HG03025 (cell line): ENCODE results near the gene AMOTL2.

ENCODE experiments used
- ATAC-seq: cut with Tn5 transposase; IDR thresholded peaks from one replicate; pipeline ENCODE4 v1.9.1; 2021; ENCODE audit warnings: mild to moderate bottlenecking, moderate library complexity; ENCODE audit not compliant: unreplicated experiment, low FRiP score

Gene AMOTL2

DNA sequence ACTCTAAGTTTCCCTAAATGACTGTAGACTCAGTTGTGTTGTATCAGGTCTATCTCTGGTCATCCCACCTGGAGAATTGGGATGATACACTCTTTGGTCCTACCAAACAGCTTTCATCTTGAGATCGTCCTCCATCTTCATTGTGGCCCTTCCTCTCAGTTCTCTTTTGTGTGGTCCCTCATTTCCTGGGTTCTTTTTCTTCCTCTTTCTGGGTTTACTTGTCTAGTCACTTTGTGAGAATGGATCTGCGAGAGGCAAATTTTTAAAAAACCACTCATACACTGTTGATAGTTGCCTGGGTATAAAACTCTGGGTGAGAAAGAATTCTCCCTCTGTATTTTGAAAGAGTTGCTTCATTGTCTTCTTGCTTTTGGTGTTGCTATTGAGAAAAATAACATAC lies 6.0 kb upstream of the AMOTL2 start:
- no peak for ATAC-seq

DNA sequence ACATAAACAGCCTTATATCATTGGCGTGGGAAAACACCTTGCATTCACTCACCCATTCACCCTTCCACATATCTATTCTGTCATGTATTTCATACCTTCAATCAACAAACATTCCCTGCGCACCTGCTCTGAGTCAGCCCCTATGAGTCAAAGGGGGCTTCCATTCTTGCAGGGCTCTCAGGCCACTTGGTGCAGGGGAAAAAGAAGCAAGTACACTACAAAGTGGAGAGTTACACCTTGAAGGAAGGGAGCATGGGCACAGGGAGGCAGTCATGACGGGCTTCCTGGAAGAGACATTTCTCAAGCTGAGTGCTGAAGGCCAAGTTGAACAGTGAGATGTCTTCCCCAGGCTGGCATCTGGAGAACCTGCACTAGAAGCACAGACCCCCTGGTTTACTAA lies 4.6 kb upstream of the AMOTL2 start:
- no peak for ATAC-seq

DNA sequence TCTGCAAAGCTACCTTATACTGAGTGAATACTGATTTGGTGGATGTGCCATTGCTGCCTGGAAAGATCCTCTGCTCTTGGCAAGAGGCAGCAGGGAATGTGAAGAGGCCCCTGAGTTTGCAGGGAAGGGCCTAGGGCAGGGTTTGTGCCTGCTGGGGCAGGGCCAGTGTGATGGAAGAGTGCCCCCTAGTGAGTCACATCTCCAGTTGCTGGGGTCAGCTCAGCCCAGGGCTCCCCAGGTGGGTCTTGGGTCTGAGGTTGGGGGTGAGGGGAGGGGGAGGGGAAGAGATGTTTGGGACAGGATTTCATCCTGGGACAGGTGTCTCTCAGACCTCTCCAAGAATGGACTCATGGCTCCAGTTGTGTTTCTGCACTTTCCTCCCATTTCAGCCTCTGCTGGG lies 4.1 kb upstream of the AMOTL2 start:
- no peak for ATAC-seq

DNA sequence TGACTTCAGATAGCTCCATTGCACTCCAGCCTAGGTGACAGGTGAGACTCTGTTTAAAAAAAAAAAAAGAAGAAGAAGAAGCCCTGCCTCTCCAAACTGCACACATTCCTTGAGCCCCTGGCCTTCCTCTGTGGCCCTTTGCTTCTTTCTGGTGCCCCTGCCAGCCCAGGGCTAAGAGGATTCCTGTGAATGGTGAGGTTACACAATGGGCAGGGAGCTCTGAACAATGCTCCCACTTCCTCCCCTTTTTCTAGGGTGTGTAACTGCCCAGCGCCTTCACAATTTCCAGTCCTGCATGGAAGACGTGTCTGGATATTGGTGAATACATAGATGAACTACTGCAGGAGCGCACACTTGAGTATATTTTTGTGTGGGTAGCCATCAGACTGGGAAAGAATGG lies 3.6 kb upstream of the AMOTL2 start:
- no peak for ATAC-seq

DNA sequence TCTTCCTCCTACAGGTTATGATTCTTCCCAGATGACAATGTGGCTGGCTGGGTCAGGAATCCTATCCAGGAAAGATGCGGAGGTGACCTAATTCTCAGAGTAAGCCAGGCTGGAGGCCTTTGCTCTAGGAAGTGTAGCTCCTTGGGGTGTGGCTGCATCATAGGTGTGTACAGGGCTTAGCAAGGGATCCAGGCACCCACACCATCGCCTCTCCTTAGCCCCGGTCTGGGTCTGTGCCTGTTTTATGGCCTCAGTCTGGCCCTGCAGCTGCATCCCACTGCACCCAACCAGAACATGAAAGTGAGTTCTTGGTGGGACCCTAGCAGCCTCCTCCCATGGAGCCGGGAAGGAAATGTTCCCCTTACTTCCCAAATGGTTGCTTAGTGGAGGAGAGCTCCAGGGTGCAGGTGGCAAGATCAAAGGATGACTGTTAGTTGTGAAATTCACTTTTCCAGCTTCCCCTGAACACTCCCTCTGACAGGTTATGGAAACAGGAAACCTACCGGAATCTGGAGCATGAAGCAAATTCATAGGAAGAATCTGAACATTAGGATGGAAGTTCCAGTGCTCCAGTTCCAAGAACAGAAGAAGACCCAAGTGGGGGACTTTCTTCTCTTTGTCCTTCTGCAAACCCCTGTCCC lies 2.7 kb upstream of the AMOTL2 start:
- ATAC-seq, result no peak

DNA sequence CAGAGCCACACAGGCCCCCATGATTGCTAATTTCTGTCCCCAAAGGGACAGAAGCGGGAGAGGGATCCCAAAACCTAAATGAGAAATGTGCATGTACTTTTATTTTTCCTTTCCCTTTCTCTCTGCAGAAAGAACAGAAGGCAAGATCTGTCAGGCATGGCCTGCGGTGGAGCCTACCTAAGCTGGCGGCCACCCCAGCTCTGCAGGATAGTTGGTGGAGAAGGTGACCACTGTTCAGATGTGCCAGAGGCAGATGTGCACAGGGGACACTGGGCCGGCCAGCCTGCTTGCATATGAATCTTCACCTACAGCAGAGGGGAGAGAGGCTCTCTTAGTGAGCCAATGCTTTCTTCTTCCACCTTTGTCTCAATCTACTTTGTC lies 2.1 kb upstream of the AMOTL2 start:
- no peak for ATAC-seq

DNA sequence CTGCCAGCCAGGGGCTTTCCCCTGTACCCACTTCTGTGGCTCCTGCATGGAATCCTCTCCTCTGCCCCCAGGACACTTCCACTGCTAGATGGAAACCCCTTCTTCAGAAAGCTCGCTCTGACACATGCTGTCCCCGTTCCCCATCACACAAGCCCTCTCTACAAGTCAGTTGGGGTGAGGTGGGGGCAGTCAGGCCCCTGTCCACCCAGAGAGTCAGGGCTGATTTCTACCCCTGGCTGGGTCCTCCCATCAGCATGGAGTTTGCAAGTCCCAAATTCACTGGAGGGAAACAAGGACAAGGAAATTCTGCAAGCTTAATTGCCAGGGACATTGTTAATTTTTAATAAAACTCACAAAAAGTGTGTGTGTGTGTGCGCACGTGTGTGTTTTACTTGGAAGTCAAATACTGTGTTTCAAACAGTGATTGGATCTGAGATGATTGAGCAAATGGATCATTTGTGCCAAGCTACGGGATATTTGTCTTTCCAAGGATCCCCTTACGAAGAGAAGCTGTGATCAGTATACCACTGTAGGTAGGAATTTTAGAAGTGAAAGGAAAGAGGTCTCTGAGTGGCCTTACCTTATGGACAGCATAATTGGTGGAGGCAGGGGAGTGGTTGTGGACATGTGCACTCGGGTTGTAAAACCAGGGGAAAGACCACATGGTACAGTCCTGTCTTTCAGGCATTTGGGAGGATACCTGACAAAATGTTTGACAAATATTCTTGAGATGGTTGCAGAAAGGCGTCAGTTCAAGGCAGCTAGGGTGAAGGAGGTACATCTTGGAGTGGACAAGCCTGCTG lies 1.5 kb upstream of the AMOTL2 start:
- no peak for ATAC-seq

DNA sequence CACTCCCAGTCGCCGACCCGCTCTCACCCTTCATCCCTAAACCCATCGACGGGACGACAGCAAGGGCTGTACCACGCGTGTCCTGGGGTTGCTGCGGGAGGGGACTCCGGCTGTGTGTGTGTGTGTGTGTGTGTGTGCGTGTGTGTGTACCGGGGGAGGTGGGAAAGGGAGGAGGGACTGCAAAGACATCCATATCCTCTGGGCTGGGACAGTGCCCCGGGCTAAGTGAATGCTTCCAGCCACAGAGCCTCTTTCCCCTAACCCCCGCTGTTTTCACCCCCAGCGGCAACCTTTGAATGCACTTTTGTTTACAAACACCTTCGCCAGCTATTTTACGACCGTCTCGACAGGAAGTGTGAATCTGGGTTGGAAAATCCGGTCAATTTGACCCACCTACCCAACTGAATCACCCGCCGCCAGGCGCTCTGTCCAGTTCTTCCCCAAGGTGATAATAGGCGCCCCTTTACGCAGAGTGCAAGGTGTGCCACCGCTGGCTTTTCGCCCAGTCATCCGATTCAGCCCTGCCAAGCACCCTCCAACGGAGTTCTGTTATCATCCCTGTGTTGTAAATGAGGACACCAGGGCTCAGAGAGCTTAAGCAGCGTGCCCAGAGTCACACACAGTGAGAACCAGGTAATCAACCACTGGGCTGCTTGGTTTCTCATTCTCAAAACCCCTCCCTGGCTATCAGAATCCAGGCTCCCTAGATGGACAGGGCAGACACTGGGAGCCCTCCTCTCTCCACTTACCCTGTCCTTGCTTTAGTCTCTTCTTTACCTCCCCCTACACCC lies 739 bp upstream of the AMOTL2 start:
- no peak for ATAC-seq

DNA sequence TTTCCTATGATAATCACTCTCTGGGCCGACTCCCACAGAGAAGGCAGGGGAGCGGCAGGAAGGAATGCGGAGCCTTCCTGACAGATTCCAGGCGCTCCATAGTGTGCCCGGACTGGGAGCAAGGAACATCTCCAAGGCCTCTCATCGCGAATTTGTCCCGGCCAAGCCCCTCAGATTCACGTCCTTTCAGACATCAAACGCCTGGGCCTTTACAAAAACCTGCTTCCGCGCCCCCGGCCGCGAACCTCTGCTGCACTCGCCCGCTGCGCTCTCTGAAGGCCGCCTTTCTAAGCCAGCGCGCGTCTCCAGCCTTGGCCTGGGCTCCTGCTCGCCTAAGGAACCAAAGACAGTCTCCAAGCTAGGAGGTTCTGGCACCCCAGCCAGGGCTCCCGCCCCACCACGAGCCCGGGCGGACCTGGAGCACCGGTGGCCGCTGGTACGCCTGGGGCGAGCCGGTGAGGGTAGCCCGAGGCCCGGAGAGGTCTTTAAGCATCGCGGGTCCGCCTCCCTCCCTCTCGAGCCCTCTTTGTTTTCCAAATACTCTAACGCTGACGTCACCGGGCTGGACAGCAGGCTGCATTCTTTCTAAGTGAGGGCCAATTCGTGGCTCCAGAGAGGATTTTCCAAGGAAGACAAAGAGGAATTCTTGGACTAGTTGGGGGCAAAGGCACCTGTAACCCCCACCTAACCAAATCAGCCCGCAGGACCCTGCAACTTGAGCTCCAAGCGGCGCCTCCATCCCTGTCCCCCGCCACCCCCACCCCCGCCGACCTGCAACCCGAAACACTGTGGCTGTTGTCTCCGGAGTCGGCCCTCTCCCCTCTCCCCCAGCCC lies 759 bp downstream of the AMOTL2 start:
- no peak for ATAC-seq

DNA sequence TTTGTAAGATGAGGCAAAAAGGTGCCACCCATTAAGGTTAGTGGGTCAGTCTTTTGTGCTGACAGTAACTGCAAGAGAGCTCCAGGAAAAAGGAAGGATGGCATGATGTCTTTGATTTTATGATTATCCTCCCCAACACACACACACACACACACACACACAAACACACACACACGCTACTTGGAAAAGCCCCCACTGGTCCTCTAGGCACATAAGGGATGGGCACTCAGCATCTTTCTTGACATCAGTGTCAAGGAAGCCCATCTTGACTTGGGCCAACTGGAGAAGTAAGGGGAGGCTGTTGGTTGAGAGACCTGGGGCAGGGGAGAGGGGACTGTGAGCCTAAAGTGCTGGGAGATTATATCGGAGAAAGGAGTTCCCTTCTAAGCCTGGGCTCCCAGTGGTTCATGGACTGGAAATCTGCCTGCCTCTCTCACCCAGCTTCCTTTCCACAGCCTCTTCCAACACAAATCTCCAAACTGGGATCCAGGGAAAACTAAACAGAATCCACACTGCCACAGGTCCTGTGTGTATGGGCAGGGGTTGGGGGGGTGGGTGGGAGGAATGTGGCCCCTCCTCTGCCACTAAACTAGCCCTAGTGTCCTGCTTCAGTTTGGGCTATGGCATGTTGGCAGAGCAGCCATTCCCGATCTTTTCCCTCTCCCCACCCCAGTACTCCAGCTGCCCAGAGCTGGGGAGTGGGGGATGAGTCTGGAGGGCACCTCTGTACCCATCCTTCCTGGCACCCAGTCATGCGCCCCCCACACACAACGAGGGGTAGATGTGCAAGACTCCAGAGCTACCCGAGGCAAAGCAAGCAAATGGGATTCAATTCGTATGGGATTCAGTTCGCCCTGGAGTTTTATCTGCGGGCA lies 1.6 kb downstream of the AMOTL2 start:
- no peak for ATAC-seq

DNA sequence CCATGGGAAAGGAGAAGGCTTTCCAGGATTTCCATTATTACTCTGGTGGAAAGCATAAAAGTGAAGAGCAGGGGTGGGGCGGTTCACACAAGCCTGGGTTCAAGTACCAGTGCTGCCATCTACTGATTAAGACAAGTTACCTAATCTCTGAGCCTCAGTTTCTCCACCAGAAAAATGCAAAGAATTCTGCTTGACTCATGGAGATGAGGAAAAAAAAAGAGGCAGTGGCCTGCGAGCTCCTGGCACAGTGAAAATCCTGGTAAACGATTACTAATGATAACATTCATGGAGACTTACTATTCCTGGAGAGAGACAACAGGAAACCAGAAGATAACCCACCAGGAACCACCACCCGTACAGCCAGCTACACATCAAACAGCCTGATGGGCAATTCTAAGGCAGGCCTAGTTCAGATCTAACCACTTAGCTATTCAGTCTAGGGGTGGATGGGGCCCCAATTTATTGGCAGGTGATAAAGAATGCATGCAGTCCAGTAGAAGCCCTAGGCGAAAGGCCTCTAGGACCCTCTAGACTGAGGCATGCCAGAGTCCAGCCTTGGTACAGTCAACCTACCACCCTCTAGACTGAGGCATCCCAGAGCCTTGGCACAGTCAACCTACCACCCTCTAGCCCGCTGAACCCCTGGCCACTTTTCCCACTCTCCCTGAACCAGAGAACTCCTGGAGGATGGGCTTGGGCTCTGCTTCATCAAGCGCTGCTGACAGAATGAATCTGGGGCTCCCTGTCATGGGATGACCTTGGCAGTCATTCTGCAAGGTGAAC lies 2.5 kb downstream of the AMOTL2 start:
- ATAC-seq, result no peak

DNA sequence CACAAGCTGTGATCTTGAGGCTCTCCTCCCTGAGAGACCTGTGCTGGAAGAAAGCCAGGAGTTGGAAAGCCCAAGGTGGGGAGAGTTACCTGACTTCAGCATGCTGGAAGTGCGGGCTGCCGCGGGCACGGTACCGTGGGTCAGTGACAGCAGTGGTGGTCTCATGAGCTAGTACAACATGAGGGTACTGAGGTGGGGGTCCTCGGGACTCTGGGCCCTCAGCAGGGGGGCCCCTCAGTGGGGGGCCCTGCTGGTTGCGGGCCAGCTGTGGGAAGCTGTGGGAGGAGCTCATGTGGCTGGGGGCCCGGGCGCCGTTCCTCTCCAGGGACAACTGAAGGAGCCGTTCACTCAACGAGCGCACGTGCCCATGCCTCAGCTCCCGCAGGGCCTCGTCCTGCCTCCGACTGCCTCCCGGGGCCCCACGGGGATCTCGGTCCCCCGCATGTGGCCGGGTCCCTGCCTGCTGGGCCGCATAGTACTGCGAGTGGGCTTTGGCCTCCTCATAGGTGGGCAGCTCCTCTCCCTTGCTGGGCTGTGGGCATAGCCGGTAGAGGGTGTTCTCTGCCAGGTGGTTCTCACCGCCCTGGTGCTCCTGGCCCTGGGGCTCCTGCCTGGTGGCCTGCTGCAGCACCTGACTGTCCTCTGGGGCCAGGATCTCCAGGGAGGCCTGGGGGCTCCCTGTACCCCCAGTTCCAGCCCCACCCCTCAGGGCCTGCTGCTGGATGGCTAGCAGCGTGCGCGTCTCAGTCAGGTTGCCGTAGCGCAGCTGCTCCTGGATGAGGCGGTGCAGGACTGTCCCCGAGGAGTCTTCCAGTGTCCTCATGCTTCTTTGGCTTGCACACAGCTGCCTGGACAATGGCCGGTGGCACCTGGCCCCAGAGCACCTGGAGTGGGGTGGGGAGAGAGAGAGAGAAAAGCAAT lies 3.4 kb downstream of the AMOTL2 start:
- no peak for ATAC-seq

DNA sequence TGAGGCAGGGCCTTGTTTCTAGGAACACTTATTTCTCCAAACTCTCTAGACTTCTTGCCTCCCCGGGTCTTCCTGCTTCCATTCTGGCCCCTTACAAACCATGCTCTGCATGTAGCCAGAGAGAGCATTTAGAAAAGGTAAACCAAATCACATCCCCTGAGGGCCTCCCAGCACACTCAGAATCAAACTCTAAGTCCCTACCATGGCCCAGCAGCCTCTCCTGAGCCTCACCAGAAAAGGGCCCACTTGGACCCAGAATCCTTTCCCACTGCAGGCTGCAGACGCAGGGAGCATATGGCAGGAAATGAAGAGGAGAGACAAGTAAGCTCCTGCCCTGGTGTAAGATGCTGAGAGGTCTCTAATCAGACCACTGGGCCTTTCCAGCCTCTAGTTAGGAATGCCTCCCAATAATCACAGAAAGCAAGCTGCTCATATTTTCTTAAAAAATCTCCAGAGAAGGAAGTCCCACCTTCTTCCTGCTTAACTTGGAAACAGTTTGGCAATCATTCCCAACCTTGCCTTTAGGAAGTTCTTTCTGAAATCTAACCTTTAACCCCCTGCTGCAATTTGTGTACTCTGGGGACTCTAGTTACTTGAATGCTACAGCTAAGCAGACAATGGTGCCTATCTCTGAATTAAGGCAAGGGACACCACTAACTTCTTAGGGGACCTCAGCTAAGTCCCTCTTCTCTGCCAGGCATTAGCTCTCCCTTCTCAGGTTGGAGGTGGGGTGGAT lies 4.2 kb downstream of the AMOTL2 start:
- ATAC-seq, result no peak

DNA sequence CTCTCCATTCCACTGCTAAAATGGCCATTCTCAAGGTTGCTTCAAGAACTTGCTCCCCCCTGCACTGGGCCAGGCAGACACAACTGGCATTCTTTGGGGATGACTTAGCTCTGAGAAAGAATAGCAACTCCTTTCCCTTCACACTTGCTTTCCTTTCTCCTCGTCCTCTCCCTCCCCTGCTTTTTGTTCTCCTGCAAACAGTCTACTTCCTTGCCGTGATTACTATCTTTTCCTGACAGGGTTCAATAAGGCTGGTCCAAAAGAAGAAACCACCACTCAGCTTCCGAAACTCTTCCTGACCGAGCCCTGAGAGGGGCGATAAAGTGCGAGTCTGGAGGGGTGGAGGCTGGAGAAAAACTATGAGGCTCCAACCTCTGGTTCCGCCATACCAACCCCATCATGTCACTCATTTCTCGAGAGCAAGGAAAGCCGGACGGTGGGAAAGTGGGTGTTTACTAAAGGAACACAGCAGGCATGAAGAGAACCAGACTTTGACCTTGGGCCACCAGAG lies 5.0 kb downstream of the AMOTL2 start:
- ATAC-seq, result no peak

DNA sequence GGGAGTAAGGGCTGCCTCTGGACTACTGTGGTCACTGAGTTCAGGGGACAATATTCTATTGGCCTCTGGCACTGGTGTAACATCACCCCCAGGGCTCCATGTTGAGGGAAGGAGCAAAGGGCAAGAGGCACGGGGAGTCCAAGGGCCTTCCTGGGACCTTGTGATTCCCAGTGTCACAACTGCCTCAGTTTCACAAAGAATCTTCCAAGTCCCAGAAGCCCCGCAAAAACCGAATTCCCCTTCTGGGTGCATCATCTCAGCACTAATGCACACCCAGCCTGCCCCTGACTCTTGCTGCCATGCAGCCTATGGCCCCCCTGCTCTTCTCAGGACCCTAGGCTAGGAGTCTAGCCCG lies 5.5 kb downstream of the AMOTL2 start:
- ATAC-seq, result no peak

DNA sequence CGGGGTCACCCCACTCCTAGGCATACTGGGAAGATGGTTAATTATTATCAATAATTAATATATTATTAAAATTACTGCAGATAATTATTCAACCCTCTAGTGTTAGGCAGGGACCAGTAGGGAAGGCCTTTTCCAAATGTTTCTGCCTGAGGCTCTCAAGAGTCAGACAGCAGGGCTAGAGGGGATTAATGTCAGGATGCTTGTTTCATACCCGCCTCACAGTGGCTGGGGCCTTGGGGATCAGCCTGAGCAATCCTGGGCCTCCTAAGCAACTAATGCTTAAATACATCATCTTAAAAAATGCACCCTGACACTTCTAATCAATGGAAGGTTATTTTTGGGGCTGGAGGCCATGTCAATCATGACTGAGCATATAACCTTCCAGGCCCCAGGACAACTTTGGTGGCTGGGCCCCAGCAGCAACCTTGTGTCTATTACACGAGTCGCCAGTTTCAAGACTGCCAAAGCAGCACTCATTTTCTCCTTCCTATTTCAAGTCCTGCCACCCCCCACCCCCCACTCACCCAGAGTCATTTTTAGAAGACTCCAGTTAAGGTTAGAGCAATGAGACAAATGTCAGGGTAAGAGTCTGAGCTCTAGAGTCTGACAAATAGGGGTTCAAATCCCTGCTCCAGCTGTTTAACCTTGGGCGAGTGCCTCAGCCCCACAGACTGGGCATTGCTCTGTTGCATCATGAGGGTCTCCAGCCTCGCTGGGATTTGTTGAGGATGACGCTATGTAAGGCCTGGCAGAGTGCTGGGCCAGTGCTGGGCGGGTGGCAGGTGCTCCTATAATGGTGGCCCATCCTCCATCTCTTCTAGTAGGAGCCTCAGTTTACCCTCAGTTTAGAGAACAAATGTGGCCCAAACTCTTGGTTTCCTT lies 6.1 kb downstream of the AMOTL2 start:
- no peak for ATAC-seq
